ENCODE results near the gene ZNF304. TPM values are rescaled to one million over a fixed set of nuclear protein-coding genes. Genes with fewer than 3 reads are reported as not detected.

ZNF304 gene
- total and polyA plus RNA-seq, 9 of the 15 experiments (the other 6 are each of a cell fraction or from before 2014, with no cell fraction given): 0.82 to 5.5 (median 3.6) TPM

DNA sequence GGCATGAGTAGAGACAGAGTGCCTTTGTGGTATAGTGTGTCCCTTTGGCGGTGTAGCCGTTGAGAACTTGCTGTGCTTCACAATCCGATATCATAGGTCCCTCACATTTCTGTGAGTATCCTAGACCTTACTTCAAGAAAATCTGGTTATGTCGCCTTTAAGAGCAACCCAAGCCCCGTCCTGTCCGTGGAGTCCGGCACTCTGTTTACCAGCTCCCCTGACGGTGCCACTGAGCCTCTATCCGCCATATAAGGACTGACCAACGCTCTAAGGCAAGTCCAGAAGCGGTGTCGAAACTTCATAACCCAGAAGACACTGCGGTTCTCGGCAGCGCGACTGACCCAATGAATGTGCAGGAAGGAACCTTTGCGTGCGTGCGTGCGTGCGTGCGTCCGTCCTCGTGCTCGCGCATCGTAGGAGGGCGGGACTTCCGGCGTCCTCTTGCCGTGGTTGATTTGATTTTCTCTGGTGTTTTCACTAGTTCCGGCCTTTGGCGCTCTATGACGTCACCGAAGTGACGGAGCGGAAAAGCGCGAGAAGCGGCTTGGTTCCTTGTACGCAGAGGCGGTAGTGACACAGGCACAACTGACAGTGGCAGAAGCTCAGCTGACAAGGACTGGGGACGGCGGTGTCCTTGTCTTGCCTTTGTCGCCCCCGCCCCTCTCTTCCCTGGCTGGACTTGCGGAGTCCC is 12.1 kb downstream of the ZNF304 start, which contains the start of the genes TRAPPC2B and ZNF547 (continued):
- TF ChIP-seq, protein P1, sequence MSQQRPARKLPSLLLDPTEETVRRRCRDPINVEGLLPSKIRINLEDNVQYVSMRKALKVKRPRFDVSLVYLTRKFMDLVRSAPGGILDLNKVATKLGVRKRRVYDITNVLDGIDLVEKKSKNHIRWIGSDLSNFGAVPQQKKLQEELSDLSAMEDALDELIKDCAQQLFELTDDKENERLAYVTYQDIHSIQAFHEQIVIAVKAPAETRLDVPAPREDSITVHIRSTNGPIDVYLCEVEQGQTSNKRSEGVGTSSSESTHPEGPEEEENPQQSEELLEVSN (IDR thresholded peaks at IDR 0.05; ENCODE audit: borderline replicate concordance in 1 of 2, extremely low read depth in 1 of 2, insufficient read depth in 1 of 2, insufficient read length in 1 of 2, low read depth in 1 of 2, low read length in 1 of 2, poor library complexity in 1 of 2, severe bottlenecking in 1 of 2): peak in 1 of 2 experiments; percentile 61
- TF ChIP-seq NR2F6 (CRISPR knock-in tag; IDR thresholded peaks at IDR 0.05) (no peak), SMARCA5 (IDR thresholded peaks at IDR 0.05) (no peak), TBP (optimal IDR thresholded peaks at IDR 0.05; ENCODE audit: low read depth, low read length) (peak; percentile 25), MAFF (IDR thresholded peaks at IDR 0.05; ENCODE audit: low read length) (no peak), HCFC1 (IDR thresholded peaks at IDR 0.05; ENCODE audit: low read depth, low read length) (peak; percentile 77), CEBPB (tag; IDR thresholded peaks at IDR 0.05) (peak; percentile 59; the same call in 1 of the 2 replicates), ZNF175 (CRISPR knock-in tag; IDR thresholded peaks at IDR 0.05; ENCODE audit: low read depth) (0 out of 2 replicates have a peak, but pooled peaks have one; percentile 38), ATF1 (CRISPR knock-in tag; IDR thresholded peaks at IDR 0.05) (peak; percentile 68), ATF1 (tag; IDR thresholded peaks at IDR 0.05) (peak; percentile 97), SAP30 (IDR thresholded peaks at IDR 0.05; ENCODE audit: borderline replicate concordance, insufficient read depth, low read depth, low read length, poor library complexity, severe bottlenecking) (no peak), JUN (IDR thresholded peaks at IDR 0.05; ENCODE audit: borderline replicate concordance, low read depth, low read length) (peak; percentile 54; the same call in 1 of the 2 replicates), JUN (CRISPR knock-in tag; IDR thresholded peaks at IDR 0.05; ENCODE audit: borderline replicate concordance) (no peak), MAZ (CRISPR knock-in tag; conservative IDR thresholded peaks at IDR 0.05 in 1 of 2, IDR thresholded peaks at IDR 0.05 in 1 of 2) (peak in 1 of 2 experiments; percentile 41; a peak in 1 of 4 replicates), FOSL1 (tag; conservative IDR thresholded peaks at IDR 0.05) (0 out of 2 replicates have a peak, but pooled peaks have one; percentile 24), CBX1 (IDR thresholded peaks at IDR 0.05; ENCODE audit: low read depth) (no peak; the same call in 1 of the 2 replicates), SMARCC2 (IDR thresholded peaks at IDR 0.05; ENCODE audit: low read depth) (no peak), ZNF431 (CRISPR knock-in tag; IDR thresholded peaks at IDR 0.05) (no peak)
- TF ChIP-seq, protein P2, sequence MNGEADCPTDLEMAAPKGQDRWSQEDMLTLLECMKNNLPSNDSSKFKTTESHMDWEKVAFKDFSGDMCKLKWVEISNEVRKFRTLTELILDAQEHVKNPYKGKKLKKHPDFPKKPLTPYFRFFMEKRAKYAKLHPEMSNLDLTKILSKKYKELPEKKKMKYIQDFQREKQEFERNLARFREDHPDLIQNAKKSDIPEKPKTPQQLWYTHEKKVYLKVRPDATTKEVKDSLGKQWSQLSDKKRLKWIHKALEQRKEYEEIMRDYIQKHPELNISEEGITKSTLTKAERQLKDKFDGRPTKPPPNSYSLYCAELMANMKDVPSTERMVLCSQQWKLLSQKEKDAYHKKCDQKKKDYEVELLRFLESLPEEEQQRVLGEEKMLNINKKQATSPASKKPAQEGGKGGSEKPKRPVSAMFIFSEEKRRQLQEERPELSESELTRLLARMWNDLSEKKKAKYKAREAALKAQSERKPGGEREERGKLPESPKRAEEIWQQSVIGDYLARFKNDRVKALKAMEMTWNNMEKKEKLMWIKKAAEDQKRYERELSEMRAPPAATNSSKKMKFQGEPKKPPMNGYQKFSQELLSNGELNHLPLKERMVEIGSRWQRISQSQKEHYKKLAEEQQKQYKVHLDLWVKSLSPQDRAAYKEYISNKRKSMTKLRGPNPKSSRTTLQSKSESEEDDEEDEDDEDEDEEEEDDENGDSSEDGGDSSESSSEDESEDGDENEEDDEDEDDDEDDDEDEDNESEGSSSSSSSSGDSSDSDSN (IDR thresholded peaks at IDR 0.05; ENCODE audit: borderline replicate concordance in 1 of 2, low read depth in 2 of 2, low read length in 2 of 2): no peak
- TF ChIP-seq, protein P3, sequence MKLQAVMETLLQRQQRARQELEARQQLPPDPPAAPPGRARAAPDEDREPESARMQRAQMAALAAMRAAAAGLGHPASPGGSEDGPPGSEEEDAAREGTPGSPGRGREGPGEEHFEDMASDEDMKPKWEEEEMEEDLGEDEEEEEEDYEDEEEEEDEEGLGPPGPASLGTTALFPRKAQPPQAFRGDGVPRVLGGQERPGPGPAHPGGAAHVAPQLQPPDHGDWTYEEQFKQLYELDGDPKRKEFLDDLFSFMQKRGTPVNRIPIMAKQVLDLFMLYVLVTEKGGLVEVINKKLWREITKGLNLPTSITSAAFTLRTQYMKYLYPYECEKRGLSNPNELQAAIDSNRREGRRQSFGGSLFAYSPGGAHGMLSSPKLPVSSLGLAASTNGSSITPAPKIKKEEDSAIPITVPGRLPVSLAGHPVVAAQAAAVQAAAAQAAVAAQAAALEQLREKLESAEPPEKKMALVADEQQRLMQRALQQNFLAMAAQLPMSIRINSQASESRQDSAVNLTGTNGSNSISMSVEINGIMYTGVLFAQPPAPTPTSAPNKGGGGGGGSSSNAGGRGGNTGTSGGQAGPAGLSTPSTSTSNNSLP (IDR thresholded peaks at IDR 0.05; ENCODE audit: borderline replicate concordance, low read depth, low read length): no peak
- TF ChIP-seq, protein P4, sequence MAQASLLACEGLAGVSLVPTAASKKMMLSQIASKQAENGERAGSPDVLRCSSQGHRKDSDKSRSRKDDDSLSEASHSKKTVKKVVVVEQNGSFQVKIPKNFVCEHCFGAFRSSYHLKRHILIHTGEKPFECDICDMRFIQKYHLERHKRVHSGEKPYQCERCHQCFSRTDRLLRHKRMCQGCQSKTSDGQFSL (CRISPR knock-in tag; IDR thresholded peaks at IDR 0.05): peak; percentile 74; the same call in 1 of the 2 replicates
- TF ChIP-seq, protein P4 (tag; IDR thresholded peaks at IDR 0.05): no peak
